Astrocyte of the cerebellum (primary cell): ENCODE data around the gene NSFL1C.

Experiments
- DNase-seq: peaks from one replicate; pipeline ENCODE4 v3.0.0-alpha.2; 2011; ENCODE audit warnings: low read depth
- H3K4me3 ChIP-seq: 2 replicates; pipeline ENCODE4 v1.5.1; 2011; ENCODE audit warnings: mild to moderate bottlenecking, low read depth, low read length, moderate library complexity
- CTCF ChIP-seq: IDR thresholded peaks from 2 replicates; pipeline ENCODE4 v1.5.1; 2012; ENCODE audit warnings: low read length, low read depth, moderate library complexity, mild to moderate bottlenecking; ENCODE audit errors: missing control alignments
- in situ Hi-C: cut with HindIII; loops from 2 replicates; pipeline ENCODE4 v1.10.0; 2017; ENCODE audit warnings: low sequenced_read_pairs

The NSFL1C gene

GRCh38 chr20:1493536-1493935 lies 26.9 kb upstream of the NSFL1C start:
- no peak for DNase-seq
- TF ChIP-seq CTCF: no peak
- no peak overlapping the region for H3K4me3 ChIP-seq
- in situ Hi-C loops: no loop called here

GRCh38 chr20:1491860-1492642 lies 25.4 kb upstream of the NSFL1C start:
- no peak for TF ChIP-seq CTCF
- no peak for DNase-seq
- no peak overlapping the region for H3K4me3 ChIP-seq
- in situ Hi-C loops: no loop called here

- DNase-seq: no peak
- no peak within 1 kb of the TSS for H3K4me3 ChIP-seq
- in situ Hi-C loops: no loop called here
- no peak for TF ChIP-seq CTCF
These were observed 24.7 kb upstream of the NSFL1C start, which contains the start of gene SIRPB2 for GRCh38 chr20:1491281-1491840. Gene SIRPB2, minus strand, starts transcription at chr20:1491420. Its CDS starts 61 bp downstream, at chr20:1491359.

GRCh38 chr20:1490643-1491195 lies 24.1 kb upstream of the NSFL1C start:
- no peak overlapping the region for H3K4me3 ChIP-seq
- DNase-seq: no peak
- no peak for TF ChIP-seq CTCF
- in situ Hi-C loops: no loop called here

GRCh38 chr20:1489764-1490436 lies 23.3 kb upstream of the NSFL1C start:
- DNase-seq: no peak
- in situ Hi-C loops: no loop called here
- no peak for TF ChIP-seq CTCF
- H3K4me3 ChIP-seq: no peak overlapping the region

- H3K4me3 ChIP-seq: no peak overlapping the region
- no peak for TF ChIP-seq CTCF
- DNase-seq: no peak
- in situ Hi-C loops: no loop called here
These were observed 22.7 kb upstream of the NSFL1C start for GRCh38 chr20:1489325-1489724.
